Gastroesophageal sphincter (tissue), 4 donors: Measurements from ENCODE around the gene ST7. TPM values are rescaled to one million over a fixed set of nuclear protein-coding genes. Genes with fewer than 3 reads are reported as not detected.

Source experiments
- small RNA-seq, 4 donors: library from RNA; depleted of rRNA; stranded (forward); fragments of <200 nt; gene quantifications; one replicate each; pipeline ENCODE3, GENCODE V24; 2016
- total RNA-seq, 4 donors: library from RNA; depleted of rRNA; stranded (reverse); fragments of >200 nt; gene quantifications; one replicate each; pipeline ENCODE4 v1.1.0, GENCODE V29; 2016

Gene ST7
- total RNA-seq, 4 donors from 2014 or later = 19.1 to 43.9 (median 24.2) TPM

Small RNA genes lying within 50 kb of the gene (small RNA-seq; reads per million reads assigned to genes)
- gene AC002542.1 (0 reads per million in 4 donors), gene MTCYBP6 (0 reads per million in 4 donors), gene RF00019 (0 reads per million in 4 donors), gene RF02179 (0 reads per million in 4 donors), gene RF02180 (0 reads per million in 4 donors), gene RF02181 (0 reads per million in 4 donors), gene RF02183 (0 reads per million in 4 donors), gene RF02184 (0 reads per million in 4 donors), gene RF02185 (0 reads per million in 4 donors), gene RF02188 (0 reads per million in 4 donors), gene RNA5SP239 (0 reads per million in 4 donors)

Other genes with a start within 250 kb of the ST7 start
- gene CAPZA2, start 90.9 kb upstream of the ST7 start, total RNA-seq = 100 to 1,000 TPM; 171 to 275 (median 201) TPM